Heart left ventricle (tissue), 16 donors: ENCODE measurements around the gene PCOLCE2. TPM values are rescaled to one million over a fixed set of nuclear protein-coding genes. Genes with fewer than 3 reads are reported as not detected.
A peak's percentile ranks its signal among the peaks of the same experiment; 100 is the strongest.

Source experiments
- ATAC-seq, 4 donors: fragments of 200-7000 bp; cut with Tn5 transposase; one replicate each; pipeline ENCODE4 v1.9.1; 2020 to 2022; ENCODE audit warnings: moderate library complexity in 4 of 4, mild to moderate bottlenecking in 3 of 4, moderate number of reproducible peaks in 1 of 4
- DNase-seq, 5 donors: peaks; one replicate each; pipeline ENCODE4 v3.0.0-alpha.2; 2020
- H3K27ac ChIP-seq, 12 donors: fragments of 200-600 bp; sonication (generic) in 4 of 12; one replicate each; pipeline versions ENCODE4 v1.5.0 to v1.8.0; 2016 to 2022; ENCODE audit warnings: mild to moderate bottlenecking in 2 of 12
- H3K27me3 ChIP-seq, 9 donors: fragments of 200-600 bp; sonication (generic) in 2 of 9; one replicate each; pipeline versions ENCODE4 v1.5.1 to v1.8.0; 2016 to 2022; ENCODE audit warnings: mild to moderate bottlenecking in 3 of 9
- H3K36me3 ChIP-seq, 9 donors: fragments of 200-600 bp; sonication (generic) in 2 of 9; one replicate each; pipeline versions ENCODE4 v1.5.0 to v1.8.0; 2018 to 2022; ENCODE audit warnings: mild to moderate bottlenecking in 2 of 9
- H3K4me1 ChIP-seq, 12 donors: fragments of 200-600 bp; sonication (generic) in 4 of 12; one replicate each; pipeline versions ENCODE4 v1.5.0 to v1.8.0; 2016 to 2022; ENCODE audit warnings: mild to moderate bottlenecking in 3 of 12
- H3K4me3 ChIP-seq, 12 donors: fragments of 200-600 bp; sonication (generic) in 4 of 12; one replicate each; pipeline versions ENCODE4 v1.5.0 to v1.8.0; 2017 to 2022; ENCODE audit warnings: mild to moderate bottlenecking in 9 of 12, moderate library complexity in 4 of 12
- H3K9me3 ChIP-seq, 12 donors: fragments of 200-600 bp; sonication (generic) in 4 of 12; one replicate each; pipeline versions ENCODE4 v1.5.0 to v1.8.0; 2016 to 2022; ENCODE audit warnings: mild to moderate bottlenecking in 1 of 12
- POLR2A ChIP-seq, 2 donors: fragments of 450-650 bp; IDR thresholded peaks; one replicate each; pipeline ENCODE4 v1.6.1; 2017; ENCODE audit warnings: antibody characterized with exemption in 2 of 2, mild to moderate bottlenecking in 2 of 2, moderate library complexity in 2 of 2
- WGBS, 4 donors: extraction: QIAGEN DNeasy Blood & Tissue Kit in 2 of 4; methylation state at CpG; one replicate each; pipeline versions ENCODE4 v1.1.5 to v1.1.7; 2013 to 2018; 5-methylcytosine and 5-hydroxymethylcytosine counted together
- intact Hi-C, 10 donors: fragments of 100-400 bp; cut with DNase I; formaldehyde crosslinking; loops; one replicate each; pipeline versions ENCODE4 v1.11.1 to v1.14.2; 2022
- polyA plus RNA-seq, 2 donors: library from polyadenylated mRNA; stranded (reverse); fragments of 200-250 nt; gene quantifications; one replicate each; pipeline ENCODE4 v1.2.3, GENCODE V29; 2013
- total RNA-seq, 9 donors: library from RNA; depleted of rRNA in 2 of 9; stranded (reverse); fragments of >200 nt in 2 of 9; fragmentation: NEBNext Ultra II Directional in 3 of 9; extraction: Animal tissue kit (Norgen Biotek cat#: 25700) in 3 of 9; gene quantifications; one replicate each; pipeline versions ENCODE4 v1.1.0 to v1.2.4, GENCODE V29; 2016 to 2023
- TF ChIP-seq, protein P1 (sequence below), 12 donors: fragments of 200-600 bp; sonication (generic) in 4 of 12; IDR thresholded peaks; one replicate each; pipeline versions ENCODE4 v1.5.0 to v1.8.0; 2018 to 2022; ENCODE audit warnings: antibody characterized with exemption in 12 of 12, mild to moderate bottlenecking in 5 of 12
- donor health status: ischemic (EF 13 %, LVEDD 7.1; RV severe dilation, severe dysfunction).
- donor health status: healthy with polysubstance abuse.
- donor health status: DM: no; HTN: yes; CAD: no.
- donor health status: DM: no; HTN: no; CAD: no.
- donor health status: ischemic (EF 25% LVEDD 6.9; RV normal size, moderate dysfunction).
- donor health status: ischemic (EF 25% LVEDD 5.7; RV mildly dilated, moderate dysfunction).
- donor health status: healthy.
- donor health status: DM: yes; HTN: yes; CAD: no.
- donor health status: ischemic (EF 35%, LVEDD 5.7; RV mildly dilated, moderate dysfunction).
- donor health status: nonischemic (EF 11% LVEDD 7.7; RV severe dilation, severe dysfunction).
- donor health status: DM: yes; HTN: yes; CAD: no.
- donor health status: PGD.
- donor health status: ischemic (EF 29% LVEDD 5.4; RV normal size, mild dysfunction).
- donor health status: nonischemic (EF 23%, LVEDD 6.1; RV moderate dilation, normal function).

The PCOLCE2 gene
- total and polyA plus RNA-seq, 11 donors: 47.5 to 152 (median 66.7) TPM

DNA sequence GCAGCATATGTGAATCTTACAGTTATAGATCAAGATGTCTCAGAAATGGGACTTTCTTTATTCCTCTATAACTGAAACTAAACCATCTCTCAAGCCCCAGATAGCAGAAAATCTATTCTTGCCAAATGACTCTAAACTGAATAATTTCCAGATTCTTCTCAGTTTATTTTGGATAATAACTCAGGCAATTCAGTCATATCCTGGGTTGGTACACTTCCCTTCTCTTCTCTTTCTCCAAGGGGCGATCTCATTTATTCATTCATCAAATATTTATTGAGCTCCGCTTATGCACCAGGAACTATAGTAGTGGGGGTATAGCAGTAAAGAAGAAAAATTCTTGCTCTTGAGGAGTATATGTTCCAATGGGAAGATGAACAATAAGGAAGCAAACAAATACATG lies 13.5 kb upstream of the PCOLCE2 start:
- Histone ChIP-seq H3K27me3 (no peaks in the 10 kb centered on the region), H3K4me3 (no peak overlapping the region), H3K4me1 (peaks cover 0 to 25% (median 6%) of the 10 kb centered on the region in 12 donors), H3K27ac (peak overlapping the region in 4 of 12 donors; percentile 4 to 66 (median 38)), H3K36me3 (no peaks in the 10 kb centered on the region), H3K9me3 (no peaks in the 10 kb centered on the region)
- 61 to 79% (median 72%) methylated on average over 2 of the region's 2 CpGs for WGBS, 4 donors
- peak in 1 of 4 donors; percentile 19 for ATAC-seq
- intact Hi-C loops: no loop called here
- TF ChIP-seq POLR2A (IDR thresholded peaks at IDR 0.05): no peak
- TF ChIP-seq, protein P1, sequence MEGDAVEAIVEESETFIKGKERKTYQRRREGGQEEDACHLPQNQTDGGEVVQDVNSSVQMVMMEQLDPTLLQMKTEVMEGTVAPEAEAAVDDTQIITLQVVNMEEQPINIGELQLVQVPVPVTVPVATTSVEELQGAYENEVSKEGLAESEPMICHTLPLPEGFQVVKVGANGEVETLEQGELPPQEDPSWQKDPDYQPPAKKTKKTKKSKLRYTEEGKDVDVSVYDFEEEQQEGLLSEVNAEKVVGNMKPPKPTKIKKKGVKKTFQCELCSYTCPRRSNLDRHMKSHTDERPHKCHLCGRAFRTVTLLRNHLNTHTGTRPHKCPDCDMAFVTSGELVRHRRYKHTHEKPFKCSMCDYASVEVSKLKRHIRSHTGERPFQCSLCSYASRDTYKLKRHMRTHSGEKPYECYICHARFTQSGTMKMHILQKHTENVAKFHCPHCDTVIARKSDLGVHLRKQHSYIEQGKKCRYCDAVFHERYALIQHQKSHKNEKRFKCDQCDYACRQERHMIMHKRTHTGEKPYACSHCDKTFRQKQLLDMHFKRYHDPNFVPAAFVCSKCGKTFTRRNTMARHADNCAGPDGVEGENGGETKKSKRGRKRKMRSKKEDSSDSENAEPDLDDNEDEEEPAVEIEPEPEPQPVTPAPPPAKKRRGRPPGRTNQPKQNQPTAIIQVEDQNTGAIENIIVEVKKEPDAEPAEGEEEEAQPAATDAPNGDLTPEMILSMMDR (IDR thresholded peaks at IDR 0.05): no peak
- DNase-seq: no peak

DNA sequence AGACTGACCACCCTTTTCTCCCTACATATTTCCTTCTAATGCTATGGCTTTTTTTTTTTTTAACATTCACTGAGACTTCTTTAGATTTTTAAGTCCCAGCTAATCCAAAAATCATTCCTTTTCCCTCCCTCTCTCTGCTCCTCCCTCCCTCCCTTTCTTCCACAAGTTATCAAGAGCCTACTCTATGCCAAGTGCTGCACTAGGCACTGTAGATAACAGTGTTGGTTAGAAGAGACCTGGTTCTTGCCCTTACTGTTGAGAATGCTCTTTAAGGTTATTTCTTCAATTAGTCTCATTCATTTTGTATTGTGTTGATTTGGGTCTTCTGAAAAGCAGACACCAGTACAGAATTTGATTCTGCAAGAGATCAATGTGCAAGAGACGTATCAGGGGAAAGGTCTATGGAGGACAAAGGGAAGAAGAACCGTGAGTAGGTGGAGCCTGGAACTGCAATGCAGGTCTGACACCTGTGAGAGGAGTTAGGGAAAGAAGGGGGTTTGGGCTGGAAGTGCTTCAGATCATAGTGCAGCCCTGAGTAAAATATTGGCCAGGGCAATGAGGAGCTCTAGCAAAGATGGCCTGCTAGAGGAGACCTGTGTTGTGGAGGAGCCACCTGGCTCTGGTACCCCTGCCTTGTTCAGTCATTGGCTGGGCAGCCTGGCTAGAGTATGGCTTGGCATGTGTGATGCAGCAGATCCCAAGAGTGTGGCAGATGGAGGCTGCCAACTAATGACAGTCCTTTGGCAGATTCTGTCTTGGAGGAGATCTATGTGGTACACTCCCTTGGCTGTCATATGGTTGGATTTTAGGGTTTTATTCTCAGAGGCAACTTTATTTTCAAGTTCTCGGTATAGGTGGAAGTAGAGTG lies 9.7 kb upstream of the PCOLCE2 start:
- Histone ChIP-seq H3K4me1 (peaks cover 0 to 18% (median 6%) of the 10 kb centered on the region in 12 donors), H3K27ac (no peak overlapping the region), H3K27me3 (no peaks in the 10 kb centered on the region), H3K9me3 (no peaks in the 10 kb centered on the region), H3K36me3 (no peaks in the 10 kb centered on the region), H3K4me3 (no peak overlapping the region)
- WGBS, 4 donors: 78 to 87% (median 82%) methylated on average over 3 of the region's 3 CpGs
- peak; percentile 16 to 62 (median 54) for ATAC-seq
- intact Hi-C loops: no loop called here
- DNase-seq: no peak
- TF ChIP-seq, protein P1 (IDR thresholded peaks at IDR 0.05): no peak
- TF ChIP-seq POLR2A (IDR thresholded peaks at IDR 0.05): no peak

DNA sequence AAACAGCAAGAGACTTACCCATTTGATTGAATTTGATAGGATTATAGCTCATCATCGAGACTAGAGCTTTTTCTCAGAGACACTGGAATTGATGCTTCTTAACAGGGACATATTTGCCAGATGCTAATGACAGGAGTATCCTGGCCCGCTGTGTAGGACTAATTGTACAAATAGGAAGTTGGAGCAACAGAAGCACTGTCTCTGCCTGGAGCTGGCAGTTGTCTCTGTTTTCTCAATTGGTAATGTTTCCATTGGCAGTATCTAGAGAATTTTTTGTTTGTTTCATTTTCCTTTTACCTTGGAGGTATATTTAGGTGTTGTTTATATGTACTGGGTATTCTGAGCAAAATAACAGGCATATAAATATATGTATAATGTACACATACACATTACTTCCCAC lies 8.9 kb upstream of the PCOLCE2 start:
- TF ChIP-seq POLR2A (IDR thresholded peaks at IDR 0.05): no peak
- TF ChIP-seq, protein P1 (IDR thresholded peaks at IDR 0.05): no peak
- Histone ChIP-seq H3K27me3 (no peaks in the 10 kb centered on the region), H3K9me3 (no peaks in the 10 kb centered on the region), H3K4me3 (no peak overlapping the region), H3K27ac (no peak overlapping the region), H3K4me1 (peaks cover 0 to 18% (median 6%) of the 10 kb centered on the region in 12 donors), H3K36me3 (no peaks in the 10 kb centered on the region)
- DNase-seq (no peak), ATAC-seq (peak in 2 of 4 donors; percentile 37 to 59)
- intact Hi-C loops: no loop called here
- WGBS, 4 donors: 44 to 69% (median 50%) methylated on average over 2 of the region's 2 CpGs

DNA sequence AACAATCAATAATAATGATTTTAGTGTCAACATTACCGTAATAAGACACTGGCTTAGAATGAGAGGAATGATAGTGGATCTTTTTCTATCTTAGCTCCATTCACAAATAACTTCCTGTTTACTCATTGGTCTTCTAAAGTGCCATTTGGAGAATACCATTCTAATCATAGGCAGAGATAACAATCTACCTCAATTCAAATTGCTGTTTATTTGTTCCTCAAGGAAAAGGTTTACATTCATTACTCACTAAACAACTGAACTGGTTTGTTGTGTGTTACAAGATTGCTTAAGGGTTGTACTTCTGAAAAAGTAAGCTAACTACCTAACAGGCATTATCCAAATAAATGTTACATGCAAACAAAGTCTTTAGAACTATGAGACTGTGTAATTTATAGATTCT lies 8.1 kb upstream of the PCOLCE2 start:
- WGBS, 4 donors: 78 to 84% (median 82%) methylated on average over 1 of the region's 1 CpG
- Histone ChIP-seq H3K27me3 (no peaks in the 10 kb centered on the region), H3K9me3 (no peaks in the 10 kb centered on the region), H3K4me3 (no peak overlapping the region), H3K27ac (no peak overlapping the region), H3K4me1 (peaks cover 0 to 18% (median 6%) of the 10 kb centered on the region in 12 donors), H3K36me3 (no peaks in the 10 kb centered on the region)
- DNase-seq (no peak), ATAC-seq (no peak)
- intact Hi-C loops: no loop called here
- TF ChIP-seq, protein P1 (IDR thresholded peaks at IDR 0.05): no peak
- no peak for TF ChIP-seq POLR2A (IDR thresholded peaks at IDR 0.05)
